HG03558 (cell line): ENCODE measurements around the gene GSTA3.
"Not testable (repeated sequence)": the region's sequence is repeated elsewhere in the genome, so short reads cannot be mapped to it uniquely, and the experiment has no call there.

ENCODE experiments used
- ATAC-seq: cut with Tn5 transposase; IDR thresholded peaks from one replicate; pipeline ENCODE4 v1.9.1; 2021; ENCODE audit warnings: moderate number of reproducible peaks; ENCODE audit not compliant: unreplicated experiment; ENCODE audit errors: extremely low read depth

GSTA3 gene

DNA sequence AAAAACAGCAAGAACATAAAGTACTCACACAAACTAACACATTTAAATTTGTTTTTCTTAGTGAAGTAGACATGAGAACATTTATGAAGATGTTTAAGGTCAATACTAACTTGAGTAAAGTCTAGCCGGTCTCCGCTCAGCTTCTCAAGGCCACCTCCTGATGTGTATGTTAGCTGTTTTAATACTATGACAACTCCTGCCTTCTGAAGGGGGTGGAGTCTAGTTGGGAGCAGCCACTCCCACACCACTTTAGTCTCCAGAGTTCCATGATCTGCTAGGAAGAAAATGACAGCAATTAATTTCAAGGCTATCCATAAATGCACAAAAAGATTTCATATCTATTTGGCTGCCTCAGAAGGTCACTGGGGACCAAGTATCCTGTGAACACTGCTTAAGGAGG, at the start of gene GSTA3:
Gene GSTA3, minus strand, starts transcription at position 168 of the 400 bp plus-strand sequence. CDS start 3,864 bp downstream, outside the sequence.
- no peak for ATAC-seq

- ATAC-seq = no peak
Measured at GRCh38 chr6:52958546-52959255, 49.2 kb upstream of the GSTA3 start.

DNA sequence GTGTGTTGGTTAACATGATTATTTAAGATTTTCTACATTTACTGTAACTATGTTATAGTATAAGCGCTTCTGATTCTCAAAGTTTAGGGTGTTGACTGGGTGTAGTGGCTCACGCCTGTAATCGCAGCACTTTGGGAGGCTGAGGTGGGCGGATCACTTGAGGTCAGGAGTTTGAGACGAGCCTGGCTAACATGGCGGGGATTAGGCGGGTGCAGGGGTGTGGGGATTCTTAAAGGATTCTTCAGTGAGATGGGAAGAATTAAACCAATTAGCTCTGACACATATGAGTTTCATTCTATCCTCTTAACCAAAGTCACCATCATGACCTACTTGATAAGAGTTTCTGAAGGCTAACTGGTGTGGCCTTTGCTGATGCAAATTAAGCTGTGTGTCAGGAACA, 46.4 kb upstream of the GSTA3 start:
- no peak for ATAC-seq

GRCh38 chr6:52953911-52954839, 44.7 kb upstream of the GSTA3 start:
- ATAC-seq = no peak

DNA sequence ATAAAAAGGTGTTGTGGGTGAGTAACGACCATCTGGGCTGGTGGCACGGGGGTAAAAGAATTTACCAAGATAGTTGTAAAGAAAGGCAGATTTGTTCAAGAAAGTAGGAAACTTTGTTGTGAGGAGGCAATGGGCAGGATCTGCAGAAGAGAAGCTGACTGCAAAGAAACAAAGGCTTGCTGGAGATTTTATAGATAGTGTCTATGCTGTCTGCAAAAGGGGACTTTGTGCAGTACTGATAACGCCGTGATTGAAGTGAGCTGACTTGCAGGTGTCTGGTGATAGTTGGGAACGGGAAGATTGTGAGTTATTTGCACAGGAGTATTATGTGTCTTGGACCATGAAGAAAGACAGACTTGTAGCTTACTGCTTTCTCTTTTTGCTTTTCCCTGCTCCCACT, 36.8 kb upstream of the GSTA3 start:
- no peak for ATAC-seq

- not testable (repeated sequence) for ATAC-seq
Measured at GRCh38 chr6:52942821-52943220, 33.3 kb upstream of the GSTA3 start.

DNA sequence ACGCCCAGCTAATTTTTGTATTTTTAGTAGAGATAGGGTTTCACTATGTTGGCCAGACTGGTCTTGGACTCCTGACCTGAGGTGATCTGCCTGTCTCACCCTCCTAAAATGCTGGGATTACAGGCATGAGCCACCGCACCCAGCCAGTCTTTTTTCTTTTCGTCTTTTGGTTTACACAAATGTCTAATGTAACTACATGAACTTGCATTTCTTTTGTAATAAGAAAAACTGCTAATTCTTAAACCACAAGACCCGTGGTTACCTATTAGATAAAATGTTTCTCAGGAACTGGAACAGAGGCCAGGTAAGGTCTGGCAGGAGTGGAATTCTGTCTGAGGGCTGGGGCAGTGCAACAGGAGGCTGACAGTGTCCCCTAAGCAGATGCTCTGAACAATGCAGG, 32.7 kb upstream of the GSTA3 start:
- ATAC-seq = no peak

DNA sequence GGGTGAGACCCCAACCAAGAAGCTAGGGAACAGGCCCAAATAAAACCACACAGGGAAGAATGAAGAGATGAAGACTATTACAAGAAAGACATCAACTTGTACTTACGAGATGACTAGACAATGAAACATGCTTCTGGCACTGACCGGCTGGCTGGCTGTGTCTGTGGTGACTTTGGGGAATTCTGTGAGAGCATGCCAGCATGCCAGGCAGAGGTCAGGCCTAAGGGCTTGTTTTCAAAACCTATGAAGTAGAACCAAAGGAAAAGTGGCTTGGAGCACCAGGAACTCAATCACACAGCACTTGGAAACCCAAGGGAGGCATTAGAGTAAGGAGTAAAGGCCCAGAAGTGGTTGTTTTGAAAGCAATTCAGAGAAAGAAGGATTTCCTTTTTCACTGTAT, 28.4 kb upstream of the GSTA3 start:
- no peak for ATAC-seq

GRCh38 chr6:52933778-52934177, 24.3 kb upstream of the GSTA3 start:
- no peak for ATAC-seq

DNA sequence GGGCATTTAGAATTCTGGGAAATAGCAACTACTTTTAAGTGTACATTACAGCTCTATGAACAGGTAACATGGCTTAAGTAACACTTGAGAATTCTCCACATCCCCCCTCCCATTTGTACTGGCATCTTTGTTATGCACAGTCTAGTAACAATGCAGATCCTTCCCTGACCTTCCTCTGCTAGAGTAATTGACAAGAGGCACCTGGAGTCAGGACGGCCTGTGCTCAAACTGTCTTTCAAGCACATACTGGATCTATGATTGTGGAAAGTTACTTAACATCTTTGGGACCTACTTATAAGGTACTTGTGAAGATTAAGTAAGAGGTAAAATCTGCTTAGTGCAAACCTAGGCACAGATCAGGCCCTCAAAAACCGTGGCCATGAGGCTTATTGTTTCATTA, 21.9 kb upstream of the GSTA3 start:
- ATAC-seq = no peak

- no peak for ATAC-seq
Measured at GRCh38 chr6:52929321-52930164, 20.0 kb upstream of the GSTA3 start.

- no peak for ATAC-seq
Measured at GRCh38 chr6:52927451-52927850, 18.0 kb upstream of the GSTA3 start.

DNA sequence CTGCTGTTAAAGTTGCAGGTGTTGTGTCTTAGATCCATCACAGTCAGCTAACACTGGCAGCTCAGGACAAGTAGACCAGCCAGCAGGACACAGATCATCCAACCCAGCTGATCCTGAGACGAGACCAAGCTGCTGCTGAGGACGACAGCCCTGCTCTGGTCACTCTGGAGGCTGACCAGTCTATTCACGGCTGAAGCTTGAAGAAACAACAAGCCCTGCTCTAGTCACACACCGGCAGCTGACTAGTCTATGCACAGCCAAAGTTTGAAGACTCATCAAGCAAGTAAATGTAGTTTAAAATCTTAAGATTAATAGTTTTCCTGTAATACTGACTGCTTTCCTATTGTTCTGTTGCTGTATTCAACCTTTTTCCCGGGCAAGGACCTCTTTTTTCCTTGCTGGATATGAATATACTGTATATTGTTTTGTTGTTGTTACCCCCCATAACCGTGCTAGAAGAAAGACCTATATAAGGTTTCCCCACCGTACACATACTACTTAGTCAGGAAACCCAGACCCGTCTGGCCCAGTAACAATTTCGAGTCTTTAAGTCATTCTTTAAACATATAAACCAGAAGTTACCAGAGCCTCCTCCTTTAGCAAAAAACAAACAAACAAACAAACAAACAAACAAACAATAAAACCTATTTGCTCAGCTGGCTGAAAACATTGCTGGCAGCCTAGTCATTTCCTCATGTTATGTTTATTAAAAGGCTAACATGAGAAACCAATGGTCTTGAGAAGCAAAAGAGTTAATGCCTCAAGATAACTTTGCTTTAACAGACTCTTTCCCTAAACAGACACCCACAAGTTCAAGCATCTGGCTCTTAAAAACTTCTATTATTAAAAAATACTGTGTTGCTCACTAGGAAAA, 16.7 kb upstream of the GSTA3 start:
- ATAC-seq = no peak

DNA sequence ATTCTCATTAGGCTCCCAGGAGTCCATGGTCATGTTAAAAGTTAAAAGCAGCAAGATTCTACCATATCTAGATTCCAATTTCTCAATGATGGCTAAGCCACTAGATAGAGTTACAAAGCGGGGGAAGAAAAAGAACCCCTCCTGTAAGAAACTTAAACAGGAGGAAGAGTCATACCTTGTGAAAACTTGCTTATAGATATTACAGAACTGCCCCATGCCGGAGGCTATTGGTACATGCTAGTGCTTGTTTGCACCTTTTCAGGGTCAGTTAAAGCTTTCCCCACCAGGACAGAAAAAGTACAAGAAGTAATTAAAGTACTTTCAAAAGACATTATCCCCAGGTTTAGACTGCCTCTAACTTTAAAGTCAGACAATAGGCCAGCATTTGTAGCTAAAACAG, 15.5 kb upstream of the GSTA3 start:
- no peak for ATAC-seq

DNA sequence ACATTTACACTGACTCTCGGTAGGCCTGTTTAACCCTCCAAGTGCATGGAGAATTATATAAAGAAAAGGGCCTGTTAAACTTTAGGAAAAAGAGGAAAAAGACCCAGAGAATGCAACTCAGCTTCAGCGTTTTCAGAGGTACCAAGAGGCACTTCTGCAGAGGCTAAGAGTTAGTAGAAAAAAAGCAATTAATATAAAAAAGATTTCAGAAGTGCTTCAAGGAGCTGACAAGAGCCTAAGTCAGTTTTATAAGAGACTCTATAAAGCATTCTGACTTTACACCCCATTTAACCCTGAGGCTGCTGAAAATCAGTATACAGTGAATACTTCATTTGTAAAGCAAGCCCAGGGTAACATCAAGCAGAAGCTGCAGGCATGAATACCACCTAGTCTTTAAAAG, 14.2 kb upstream of the GSTA3 start:
- not testable (repeated sequence) for ATAC-seq

- no peak for ATAC-seq
Measured at GRCh38 chr6:52922161-52922560, 12.7 kb upstream of the GSTA3 start.

GRCh38 chr6:52921743-52922142, 12.2 kb upstream of the GSTA3 start:
- no peak for ATAC-seq

DNA sequence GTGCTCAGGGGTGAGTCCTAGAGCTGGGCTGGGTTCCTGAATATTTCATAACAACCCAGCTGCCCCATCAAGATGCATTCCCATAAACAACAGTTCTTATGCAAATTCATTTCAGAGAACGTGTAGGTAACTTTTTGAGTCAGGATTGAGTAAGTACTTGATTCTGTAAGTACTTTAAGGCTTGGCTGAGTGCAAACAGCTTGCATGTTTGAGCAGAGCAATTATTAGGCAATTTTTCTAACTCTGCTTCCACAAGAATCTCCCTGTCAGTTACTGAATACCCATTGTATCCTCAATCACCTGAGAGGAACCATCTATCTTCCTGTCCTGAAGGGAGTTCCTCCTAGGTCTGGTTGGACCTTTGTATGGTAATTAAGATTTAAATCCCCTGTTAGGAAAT, 10.0 kb upstream of the GSTA3 start:
- not testable (repeated sequence) for ATAC-seq

DNA sequence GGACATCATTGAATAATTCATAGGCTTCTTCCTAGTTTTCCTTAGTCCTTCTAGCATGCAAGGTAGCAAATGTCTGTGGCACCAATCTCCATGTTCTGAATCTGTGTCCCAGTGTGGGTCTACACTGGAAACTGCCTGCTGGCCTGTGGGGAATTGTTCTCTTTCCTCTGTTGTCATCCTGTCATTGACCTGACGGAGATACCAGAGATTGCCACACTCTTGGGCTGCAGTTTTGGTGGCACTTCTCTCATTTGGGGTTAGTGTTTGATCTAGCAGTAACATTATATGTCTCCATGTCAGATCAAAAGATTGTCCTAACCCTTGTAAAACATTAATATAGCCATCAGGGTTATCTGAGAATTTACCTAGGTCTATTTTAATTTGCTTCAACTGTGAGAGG, 9.3 kb upstream of the GSTA3 start:
- not testable (repeated sequence) for ATAC-seq
